HG02970 (cell line): ENCODE measurements around the gene TXNDC15.
"Not testable (repeated sequence)": the region's sequence is repeated elsewhere in the genome, so short reads cannot be mapped to it uniquely, and the experiment has no call there.

Experiments
- ATAC-seq: cut with Tn5 transposase; IDR thresholded peaks from one replicate; pipeline ENCODE4 v1.9.1; 2021; ENCODE audit warnings: mild to moderate bottlenecking, moderate library complexity, moderate number of reproducible peaks; ENCODE audit not compliant: unreplicated experiment, low FRiP score

The TXNDC15 gene

GRCh38 chr5:134873987-134874830, at the start of gene TXNDC15:
Gene TXNDC15 (plus strand): TSS chr5:134874371. CDS start chr5:134874428, 57 bp downstream.
- peak; percentile 81 for ATAC-seq

- ATAC-seq, result no peak
These were observed 49.5 kb upstream of the TXNDC15 start for GRCh38 chr5:134824681-134825080.

- ATAC-seq, result no peak
These were observed 49.0 kb upstream of the TXNDC15 start for GRCh38 chr5:134825212-134825611.

GRCh38 chr5:134833340-134834032, 40.7 kb upstream of the TXNDC15 start:
- ATAC-seq, result no peak

GRCh38 chr5:134835623-134836022, 38.5 kb upstream of the TXNDC15 start:
- ATAC-seq, result no peak

GRCh38 chr5:134837530-134838181, 36.5 kb upstream of the TXNDC15 start:
- no peak for ATAC-seq

- not testable (repeated sequence) for ATAC-seq
These were observed 35.8 kb upstream of the TXNDC15 start for GRCh38 chr5:134838361-134838760.

GRCh38 chr5:134840811-134841210, 33.4 kb upstream of the TXNDC15 start:
- ATAC-seq, result no peak

GRCh38 chr5:134844252-134844651, 29.9 kb upstream of the TXNDC15 start:
- ATAC-seq, result no peak

GRCh38 chr5:134845335-134845851, 28.8 kb upstream of the TXNDC15 start:
- no peak for ATAC-seq

GRCh38 chr5:134845852-134846640, 28.1 kb upstream of the TXNDC15 start, which contains the start of gene C5orf24:
Gene C5orf24 (plus strand): TSS chr5:134845968. CDS start chr5:134854901, 8,933 bp downstream.
- ATAC-seq, result peak; percentile 86

GRCh38 chr5:134846641-134846960, 27.6 kb upstream of the TXNDC15 start:
- peak; percentile 6 for ATAC-seq

GRCh38 chr5:134849434-134849933, 24.7 kb upstream of the TXNDC15 start:
- not testable (repeated sequence) for ATAC-seq

GRCh38 chr5:134851307-134851923, 22.8 kb upstream of the TXNDC15 start:
- no peak for ATAC-seq

- ATAC-seq, result not testable (repeated sequence)
These were observed 17.7 kb upstream of the TXNDC15 start for GRCh38 chr5:134856465-134856864.

- no peak for ATAC-seq
These were observed 16.8 kb upstream of the TXNDC15 start for GRCh38 chr5:134857401-134857800.

- no peak for ATAC-seq
These were observed 9.5 kb upstream of the TXNDC15 start for GRCh38 chr5:134864707-134865106.

- no peak for ATAC-seq
These were observed 677 bp upstream of the TXNDC15 start for GRCh38 chr5:134873494-134873893.

GRCh38 chr5:134874831-134875655, 872 bp downstream of the TXNDC15 start:
- ATAC-seq, result no peak
